Thyroid gland (tissue), 4 donors: ENCODE measurements around the gene RHBDF2.

Experiments used
- CTCF ChIP-seq, 6 experiments: fragments of 200-600 bp in 3 of 6; fragments of 450-650 bp in 3 of 6; sonication (generic) in 3 of 6; IDR thresholded peaks; one replicate each; pipeline ENCODE4 v1.5.1; 2016 to 2019; ENCODE audit warnings: antibody characterized with exemption in 6 of 6, mild to moderate bottlenecking in 2 of 6, inconsistent platforms in 1 of 6, moderate library complexity in 1 of 6
- POLR2A ChIP-seq, 2 donors: fragments of 450-650 bp; IDR thresholded peaks; one replicate each; pipeline ENCODE4 v1.6.1; 2017; ENCODE audit warnings: antibody characterized with exemption in 2 of 2, mild to moderate bottlenecking in 2 of 2, moderate library complexity in 1 of 2

GRCh38 chr17:76468634-76469010 is 32.6 kb downstream of the RHBDF2 start:
- TF ChIP-seq CTCF (IDR thresholded peaks at IDR 0.05) (no peak), POLR2A (IDR thresholded peaks at IDR 0.05) (no peak)
